Gastroesophageal sphincter (tissue), 3 donors: Measurements from ENCODE around the gene TMEM167B.

ENCODE experiments used
- POLR2AphosphoS5 ChIP-seq: sonication (generic); formaldehyde crosslinking; IDR thresholded peaks from one replicate; pipeline ENCODE4 v1.6.1; 2017; ENCODE audit warnings: antibody characterized with exemption
- TF ChIP-seq, protein P1 (sequence below), 4 experiments: fragments of 200-600 bp in 2 of 4; fragments of 450-650 bp in 2 of 4; sonication (generic) in 1 of 4; IDR thresholded peaks; one replicate each; pipeline ENCODE4 v1.5.1; 2017 to 2019; ENCODE audit warnings: antibody characterized with exemption in 4 of 4, mild to moderate bottlenecking in 2 of 4, moderate library complexity in 2 of 4

GRCh38 chr1:109083923-109084322 is 6.6 kb upstream of the TMEM167B start:
- TF ChIP-seq POLR2AphosphoS5, result no peak
- TF ChIP-seq, protein P1, sequence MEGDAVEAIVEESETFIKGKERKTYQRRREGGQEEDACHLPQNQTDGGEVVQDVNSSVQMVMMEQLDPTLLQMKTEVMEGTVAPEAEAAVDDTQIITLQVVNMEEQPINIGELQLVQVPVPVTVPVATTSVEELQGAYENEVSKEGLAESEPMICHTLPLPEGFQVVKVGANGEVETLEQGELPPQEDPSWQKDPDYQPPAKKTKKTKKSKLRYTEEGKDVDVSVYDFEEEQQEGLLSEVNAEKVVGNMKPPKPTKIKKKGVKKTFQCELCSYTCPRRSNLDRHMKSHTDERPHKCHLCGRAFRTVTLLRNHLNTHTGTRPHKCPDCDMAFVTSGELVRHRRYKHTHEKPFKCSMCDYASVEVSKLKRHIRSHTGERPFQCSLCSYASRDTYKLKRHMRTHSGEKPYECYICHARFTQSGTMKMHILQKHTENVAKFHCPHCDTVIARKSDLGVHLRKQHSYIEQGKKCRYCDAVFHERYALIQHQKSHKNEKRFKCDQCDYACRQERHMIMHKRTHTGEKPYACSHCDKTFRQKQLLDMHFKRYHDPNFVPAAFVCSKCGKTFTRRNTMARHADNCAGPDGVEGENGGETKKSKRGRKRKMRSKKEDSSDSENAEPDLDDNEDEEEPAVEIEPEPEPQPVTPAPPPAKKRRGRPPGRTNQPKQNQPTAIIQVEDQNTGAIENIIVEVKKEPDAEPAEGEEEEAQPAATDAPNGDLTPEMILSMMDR (IDR thresholded peaks at IDR 0.05), result no peak
